Lower leg skin (tissue), 3 donors: ENCODE results near the gene TSSK6.

Source experiments
- POLR2A ChIP-seq, 2 donors: fragments of 450-650 bp; IDR thresholded peaks; one replicate each; pipeline ENCODE4 v1.6.1; 2016 to 2017; ENCODE audit warnings: antibody characterized with exemption in 2 of 2, mild to moderate bottlenecking in 1 of 2, moderate library complexity in 1 of 2
- TF ChIP-seq, protein P1 (sequence below), 3 donors: fragments of 450-650 bp; IDR thresholded peaks; one replicate each; pipeline ENCODE4 v1.5.1; 2016; ENCODE audit warnings: antibody characterized with exemption in 3 of 3, mild to moderate bottlenecking in 3 of 3, moderate library complexity in 2 of 3

DNA sequence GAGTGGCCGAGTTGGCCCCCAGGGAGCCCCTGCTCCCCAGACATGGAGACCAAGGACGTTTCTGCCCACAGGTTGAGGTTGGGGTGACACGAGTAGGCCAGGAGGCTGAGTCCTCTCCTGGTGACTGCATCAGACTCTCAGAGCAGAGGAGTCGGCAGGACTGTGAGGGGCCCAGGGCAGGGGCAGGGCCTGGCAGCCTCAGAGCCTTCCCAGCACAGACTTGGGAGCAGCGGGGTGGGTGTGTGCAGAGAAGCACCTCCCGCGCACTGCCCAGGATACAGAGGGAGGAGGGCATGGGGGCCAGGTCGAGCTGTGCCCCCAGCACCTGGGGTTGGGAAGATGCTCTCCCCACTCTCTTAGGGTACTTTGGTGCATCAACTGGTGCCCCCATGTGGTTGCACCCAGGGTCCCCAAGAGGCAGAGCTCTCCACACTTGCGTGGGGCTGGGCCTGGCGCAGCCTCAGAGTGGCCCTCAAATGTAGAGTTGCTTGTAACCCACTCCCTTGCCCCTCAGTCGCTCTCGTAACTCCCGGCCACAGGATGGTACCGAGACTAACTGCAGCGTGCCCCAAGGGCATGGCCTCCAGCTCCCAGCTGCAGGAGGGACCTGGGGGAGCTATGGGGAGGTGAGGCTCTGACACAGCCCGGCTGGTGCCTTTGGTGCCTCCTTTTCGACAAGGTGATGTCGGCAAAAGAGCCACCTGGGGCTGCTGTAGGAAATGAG lies 15.9 kb downstream of the TSSK6 start:
- TF ChIP-seq, protein P1, sequence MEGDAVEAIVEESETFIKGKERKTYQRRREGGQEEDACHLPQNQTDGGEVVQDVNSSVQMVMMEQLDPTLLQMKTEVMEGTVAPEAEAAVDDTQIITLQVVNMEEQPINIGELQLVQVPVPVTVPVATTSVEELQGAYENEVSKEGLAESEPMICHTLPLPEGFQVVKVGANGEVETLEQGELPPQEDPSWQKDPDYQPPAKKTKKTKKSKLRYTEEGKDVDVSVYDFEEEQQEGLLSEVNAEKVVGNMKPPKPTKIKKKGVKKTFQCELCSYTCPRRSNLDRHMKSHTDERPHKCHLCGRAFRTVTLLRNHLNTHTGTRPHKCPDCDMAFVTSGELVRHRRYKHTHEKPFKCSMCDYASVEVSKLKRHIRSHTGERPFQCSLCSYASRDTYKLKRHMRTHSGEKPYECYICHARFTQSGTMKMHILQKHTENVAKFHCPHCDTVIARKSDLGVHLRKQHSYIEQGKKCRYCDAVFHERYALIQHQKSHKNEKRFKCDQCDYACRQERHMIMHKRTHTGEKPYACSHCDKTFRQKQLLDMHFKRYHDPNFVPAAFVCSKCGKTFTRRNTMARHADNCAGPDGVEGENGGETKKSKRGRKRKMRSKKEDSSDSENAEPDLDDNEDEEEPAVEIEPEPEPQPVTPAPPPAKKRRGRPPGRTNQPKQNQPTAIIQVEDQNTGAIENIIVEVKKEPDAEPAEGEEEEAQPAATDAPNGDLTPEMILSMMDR (IDR thresholded peaks at IDR 0.05), result no peak
- TF ChIP-seq POLR2A (IDR thresholded peaks at IDR 0.05), result no peak
